ENCODE results near the gene EFHC1.

DNA sequence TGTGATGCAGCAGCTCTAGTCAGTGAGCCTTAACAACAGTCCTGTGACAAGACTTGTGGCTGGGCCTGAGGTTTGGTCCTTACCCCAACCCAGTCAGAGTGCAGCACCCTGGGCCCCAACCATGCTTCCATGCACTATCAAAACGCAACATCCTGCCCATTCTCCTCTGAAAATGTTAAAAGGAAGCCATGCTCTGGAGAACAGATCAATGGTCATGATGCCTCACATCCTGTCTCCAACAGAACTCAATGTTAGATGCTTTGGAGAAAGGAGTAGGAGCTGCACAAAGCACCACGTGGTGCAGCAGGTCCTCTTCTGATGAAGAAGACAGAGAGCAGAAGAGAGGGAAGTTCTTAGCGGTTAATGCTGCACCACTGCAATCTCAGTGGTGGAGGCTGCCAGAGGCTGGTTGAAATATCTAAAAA lies 114.8 kb downstream of the EFHC1 start:
- TF ChIP-seq CTCF (IDR thresholded peaks at IDR 0.05) (no peak), POLR2A (IDR thresholded peaks at IDR 0.05) (no peak)
